ENCODE measurements around the gene CAMK4.

- TF ChIP-seq CTCF (IDR thresholded peaks at IDR 0.05; ENCODE audit: insufficient read depth, low read length): no peak
- TF ChIP-seq REST (IDR thresholded peaks at IDR 0.05; ENCODE audit: insufficient replicate concordance, low read depth): no peak
- no peak for TF ChIP-seq SPI1 (IDR thresholded peaks at IDR 0.05; ENCODE audit: borderline replicate concordance, low read depth)
Measured at GRCh38 chr5:111224561-111225345, 569 bp downstream of the CAMK4 start.

All from HL-60 (cell line).